ENCODE data around the gene NFYB. TPM values are rescaled to one million over a fixed set of nuclear protein-coding genes. Genes with fewer than 3 reads are reported as not detected.

NFYB gene
- total and polyA plus RNA-seq, 9 of the 15 experiments (the other 6 are each of a cell fraction or from before 2014, with no cell fraction given), result 14.5 to 51.5 (median 32.3) TPM

DNA sequence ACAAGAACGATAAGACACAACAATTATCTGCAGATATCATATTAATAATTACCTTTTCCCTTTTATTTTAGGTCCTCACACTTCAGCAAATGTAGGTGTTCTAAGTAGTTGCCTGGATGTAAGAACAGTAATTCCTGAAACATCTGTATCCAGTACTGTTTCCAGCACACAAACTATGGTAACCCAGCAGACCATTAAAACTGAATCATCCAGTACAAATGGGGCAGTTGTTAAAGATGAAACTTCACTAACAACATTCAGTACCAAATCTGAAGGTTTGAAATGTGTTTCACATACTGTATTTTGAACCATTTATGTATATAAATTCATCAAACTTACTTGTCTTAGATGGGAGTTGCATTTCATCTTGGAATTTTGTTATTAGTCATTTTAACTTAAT, 42.7 kb downstream of the NFYB start:
- H3K79me2 ChIP-seq (ENCODE audit: control insufficient read depth, insufficient read depth, low read length), result no peaks in the 10 kb centered on the region
- peaks cover 30% of the 10 kb centered on the region; the same call in 2 of the 3 replicates for H3K36me3 ChIP-seq (ENCODE audit: control insufficient read depth, insufficient read depth, low read length)
- H3K4me2 ChIP-seq (ENCODE audit: insufficient read depth, low read length), result no peak overlapping the region
- in situ Hi-C loops (cut with MboI), result no loop called here
- no peaks in the 10 kb centered on the region for H4K20me1 ChIP-seq (replicated peaks; ENCODE audit: control insufficient read depth, insufficient read depth, low read length)
- peaks cover 0 to 2% of the 10 kb centered on the region in 2 experiments; a peak in 1 of 5 replicates for H3K4me1 ChIP-seq (replicated peaks in 1 of 2; ENCODE audit: control insufficient read depth in 2 of 2, insufficient read depth in 2 of 2, low read length in 2 of 2)
- H3K9me3 ChIP-seq (replicated peaks; ENCODE audit: control insufficient read depth, insufficient read depth, low read depth, low read length), result no peaks in the 10 kb centered on the region
- H3K27ac ChIP-seq (ENCODE audit: extremely low read depth, low read depth, low read length), result no peak overlapping the region
- FAIRE-seq (no peak), DNase-seq (ENCODE audit: extremely low read depth in 1 of 4, low spot score in 3 of 4) (no peak), ATAC-seq (no peak)
- ChIA-PET CTCF (ENCODE audit: low intra/inter-chr PET ratio) (no interaction called here), POLR2A (no interaction called here)
- no peak overlapping the region for H3K4me3 ChIP-seq
- no peak overlapping the region for H3K9ac ChIP-seq (ENCODE audit: insufficient read depth in 1 of 2, low read depth in 2 of 2, low read length in 2 of 2)
- no peak for TF ChIP-seq DACH1 (IDR thresholded peaks at IDR 0.05; ENCODE audit: partially characterized antibody)
- no peak for TF ChIP-seq ZNF444 (CRISPR knock-in tag; IDR thresholded peaks at IDR 0.05)
- no peak for TF ChIP-seq SMAD3 (CRISPR knock-in tag; conservative IDR thresholded peaks at IDR 0.05)
- no peak for TF ChIP-seq ZNF79 (CRISPR knock-in tag; IDR thresholded peaks at IDR 0.05; ENCODE audit: low read depth)
- no peak for TF ChIP-seq STAT5B (CRISPR knock-in tag; IDR thresholded peaks at IDR 0.05)
- TF ChIP-seq ZNF316 (IDR thresholded peaks at IDR 0.05), result no peak
- no peak for TF ChIP-seq HOXB6 (CRISPR knock-in tag; IDR thresholded peaks at IDR 0.05; ENCODE audit: borderline replicate concordance)
- no peak for TF ChIP-seq MEF2A (IDR thresholded peaks at IDR 0.05; ENCODE audit: control insufficient read depth, low read depth, low read length)
- TF ChIP-seq ZFP36 (IDR thresholded peaks at IDR 0.05; ENCODE audit: low read depth, low read length, partially characterized antibody), result no peak
- no peak for TF ChIP-seq MCM7 (IDR thresholded peaks at IDR 0.05)
- TF ChIP-seq NRF1 (conservative IDR thresholded peaks at IDR 0.05 in 1 of 2, IDR thresholded peaks at IDR 0.05 in 1 of 2), result no peak
- TF ChIP-seq, protein P1, sequence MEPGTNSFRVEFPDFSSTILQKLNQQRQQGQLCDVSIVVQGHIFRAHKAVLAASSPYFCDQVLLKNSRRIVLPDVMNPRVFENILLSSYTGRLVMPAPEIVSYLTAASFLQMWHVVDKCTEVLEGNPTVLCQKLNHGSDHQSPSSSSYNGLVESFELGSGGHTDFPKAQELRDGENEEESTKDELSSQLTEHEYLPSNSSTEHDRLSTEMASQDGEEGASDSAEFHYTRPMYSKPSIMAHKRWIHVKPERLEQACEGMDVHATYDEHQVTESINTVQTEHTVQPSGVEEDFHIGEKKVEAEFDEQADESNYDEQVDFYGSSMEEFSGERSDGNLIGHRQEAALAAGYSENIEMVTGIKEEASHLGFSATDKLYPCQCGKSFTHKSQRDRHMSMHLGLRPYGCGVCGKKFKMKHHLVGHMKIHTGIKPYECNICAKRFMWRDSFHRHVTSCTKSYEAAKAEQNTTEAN (CRISPR knock-in tag; IDR thresholded peaks at IDR 0.05), result no peak
- H3K27me3 ChIP-seq (ENCODE audit: control insufficient read depth in 2 of 2, insufficient read depth in 2 of 2, low read length in 2 of 2), result no peaks in the 10 kb centered on the region
- BruUV-seq (replicated peaks), result no TSS peak
- 35% methylated on average over 1 of the region's 1 CpG for WGBS (ENCODE audit: insufficient coverage, low coverage, missing lambda C conversion rate)
- H2AFZ ChIP-seq (ENCODE audit: low read depth, low read length), result no peak overlapping the region
- H3K9me1 ChIP-seq (ENCODE audit: control insufficient read depth, insufficient read depth, low read length), result no peaks in the 10 kb centered on the region
- intact Hi-C loops (cut with micrococcal nuclease), result loop anchor here (1.0 kb wide), 1 partner anchor 20 kb away; no protein-coding TSS in a partner anchor

Data from K562 (cell line).